GM08714 (cell line): ENCODE data around the gene HMCN2.

Experiments
- H3K4me3 ChIP-seq: fragments of 200-500 bp; sonication (Bioruptor generic); 2 replicates; pipeline ENCODE4 v1.5.1; 2014; ENCODE audit warnings: mild to moderate bottlenecking, low read length, inconsistent platforms
- ZNF274 ChIP-seq: IDR thresholded peaks from 2 replicates; pipeline ENCODE4 v1.6.1; 2012; ENCODE audit warnings: mild to moderate bottlenecking, low read depth, low read length

The HMCN2 gene

GRCh38 chr9:130383350-130383715 lies 117.8 kb downstream of the HMCN2 start:
- no peak overlapping the region for H3K4me3 ChIP-seq
- TF ChIP-seq ZNF274: no peak

GRCh38 chr9:130383979-130384676 lies 118.6 kb downstream of the HMCN2 start:
- TF ChIP-seq ZNF274: no peak
- no peak overlapping the region for H3K4me3 ChIP-seq

DNA sequence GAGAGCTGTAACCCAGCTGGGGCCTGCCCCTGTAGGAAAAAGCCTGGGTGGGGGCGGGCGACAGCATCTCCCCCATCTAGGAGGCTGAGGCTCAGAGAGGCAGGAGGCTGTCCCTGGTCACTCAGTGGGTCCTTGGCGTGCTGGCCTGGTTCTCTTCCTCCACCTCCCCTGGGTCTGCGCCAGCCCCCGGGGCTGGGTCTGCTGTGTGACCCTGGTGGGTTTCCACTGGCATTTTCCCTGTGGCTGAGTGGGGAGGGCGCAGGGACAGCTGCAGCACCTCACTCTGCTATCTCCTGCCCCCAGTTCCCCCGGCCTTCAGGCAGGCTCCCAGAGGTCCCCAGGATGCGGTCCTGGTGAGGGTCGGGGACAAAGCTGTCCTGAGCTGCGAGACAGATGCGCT lies 119.7 kb downstream of the HMCN2 start:
- TF ChIP-seq ZNF274: no peak
- no peak overlapping the region for H3K4me3 ChIP-seq

DNA sequence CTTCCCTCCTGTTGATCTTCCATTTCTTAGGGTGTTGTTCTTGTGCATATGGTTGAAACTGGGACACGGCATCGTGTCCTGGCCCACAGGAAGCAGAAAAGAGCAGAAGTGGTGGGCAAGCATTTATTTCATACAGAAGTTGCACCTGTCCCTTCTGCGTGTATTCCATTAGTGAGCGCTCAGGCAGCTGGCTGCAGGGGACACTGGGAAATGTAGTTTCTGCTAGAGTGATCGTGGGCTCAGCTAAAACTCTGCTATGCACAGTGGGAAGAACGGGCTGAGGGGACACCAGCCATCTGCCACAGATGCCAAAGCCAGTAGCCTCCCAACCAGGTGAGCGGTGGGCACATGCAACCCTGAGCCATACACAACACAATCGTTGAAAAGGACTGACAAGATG lies 121.8 kb downstream of the HMCN2 start:
- no peak for TF ChIP-seq ZNF274
- H3K4me3 ChIP-seq: no peak overlapping the region

GRCh38 chr9:130387905-130388304 lies 122.3 kb downstream of the HMCN2 start:
- TF ChIP-seq ZNF274: no peak
- H3K4me3 ChIP-seq: no peak overlapping the region

GRCh38 chr9:130390390-130390789 lies 124.8 kb downstream of the HMCN2 start:
- H3K4me3 ChIP-seq: no peak overlapping the region
- TF ChIP-seq ZNF274: no peak

- H3K4me3 ChIP-seq: no peak overlapping the region
Observed at GRCh38 chr9:130390986-130391385, 125.4 kb downstream of the HMCN2 start.

GRCh38 chr9:130391866-130392265 lies 126.3 kb downstream of the HMCN2 start:
- H3K4me3 ChIP-seq: no peak overlapping the region
- no peak for TF ChIP-seq ZNF274

More at GRCh38 chr9:130390986-130391385, 125.4 kb downstream of the HMCN2 start:
- TF ChIP-seq ZNF274: no peak

- TF ChIP-seq ZNF274: no peak
- no peak overlapping the region for H3K4me3 ChIP-seq
Observed at GRCh38 chr9:130393681-130394071, 128.1 kb downstream of the HMCN2 start.

DNA sequence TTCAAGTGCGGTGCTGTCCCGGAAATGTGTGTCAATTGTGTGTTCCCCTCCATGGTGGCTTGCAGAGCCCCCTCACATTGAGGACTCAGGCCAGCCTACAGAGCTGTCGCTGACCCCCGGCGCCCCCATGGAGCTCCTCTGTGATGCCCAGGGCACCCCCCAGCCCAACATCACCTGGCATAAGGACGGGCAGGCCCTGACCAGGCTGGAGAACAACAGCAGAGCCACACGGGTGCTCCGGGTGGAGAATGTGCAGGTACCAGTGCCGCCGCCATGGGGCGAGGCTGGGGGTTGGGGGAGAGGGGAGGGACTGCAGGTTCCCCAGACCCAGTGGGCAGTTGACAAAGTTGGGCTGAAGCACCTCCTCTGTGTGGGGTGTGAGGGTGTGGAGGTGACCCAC lies 128.8 kb downstream of the HMCN2 start:
- TF ChIP-seq ZNF274: no peak
- no peak overlapping the region for H3K4me3 ChIP-seq

- no peak overlapping the region for H3K4me3 ChIP-seq
- no peak for TF ChIP-seq ZNF274
Observed at GRCh38 chr9:130394814-130395470, 129.4 kb downstream of the HMCN2 start.

DNA sequence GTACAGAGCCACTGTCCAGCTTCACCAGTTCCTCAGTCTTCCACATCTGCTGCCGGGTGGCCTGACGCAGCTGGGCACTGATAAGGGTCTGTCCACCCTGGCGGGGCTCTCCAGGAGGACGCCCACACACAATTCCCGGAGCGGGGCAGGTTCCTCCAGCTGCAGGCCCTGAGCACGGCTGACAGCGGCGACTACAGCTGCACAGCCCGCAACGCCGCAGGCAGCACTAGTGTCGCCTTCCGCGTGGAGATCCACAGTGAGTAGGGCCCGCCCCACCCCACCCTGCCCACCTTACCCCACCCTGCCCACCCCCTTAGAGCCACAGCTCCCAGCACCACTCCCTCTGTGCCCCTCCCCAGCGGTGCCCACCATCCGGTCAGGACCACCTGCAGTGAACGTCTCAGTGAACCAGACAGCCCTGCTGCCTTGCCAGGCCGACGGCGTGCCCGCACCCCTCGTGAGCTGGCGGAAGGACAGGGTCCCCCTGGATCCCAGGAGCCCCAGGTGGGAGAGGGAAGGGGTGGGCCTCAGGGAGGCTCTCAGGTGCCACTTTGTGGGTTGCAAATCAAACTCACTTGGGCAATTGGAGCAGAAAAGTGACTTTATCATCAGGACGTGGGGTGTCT lies 130.4 kb downstream of the HMCN2 start:
- TF ChIP-seq ZNF274: no peak
- no peak overlapping the region for H3K4me3 ChIP-seq

- no peak for TF ChIP-seq ZNF274
- H3K4me3 ChIP-seq: no peak overlapping the region
Observed at GRCh38 chr9:130396581-130396980, 131.0 kb downstream of the HMCN2 start.

GRCh38 chr9:130398487-130399240 lies 133.1 kb downstream of the HMCN2 start:
- no peak for TF ChIP-seq ZNF274
- no peak overlapping the region for H3K4me3 ChIP-seq
